Left kidney (tissue), 2 donors: ENCODE data around the gene CUL5. TPM values are rescaled to one million over a fixed set of nuclear protein-coding genes. Genes with fewer than 3 reads are reported as not detected.
"Not testable (repeated sequence)": the region's sequence is repeated elsewhere in the genome, so short reads cannot be mapped to it uniquely, and the experiment has no call there.

Experiments
- DNase-seq: peaks from one replicate; pipeline ENCODE4 v3.0.0-alpha.2; 2013
- polyA plus RNA-seq: library from polyadenylated mRNA; unstranded; fragments of 120-200 nt; gene quantifications from one replicate; pipeline ENCODE4 v1.2.1, GENCODE V29; 2013; ENCODE audit not compliant: insufficient read length

The CUL5 gene
- polyA plus RNA-seq, 1 donor: 49.2 TPM

- no peak for DNase-seq
These were observed 102.4 kb downstream of the CUL5 start for GRCh38 chr11:108111126-108111525.

GRCh38 chr11:108112057-108112456 is 103.4 kb downstream of the CUL5 start:
- DNase-seq: peak; percentile 14

- peak; percentile 29 for DNase-seq
These were observed 106.9 kb downstream of the CUL5 start for GRCh38 chr11:108115500-108116140.

GRCh38 chr11:108117746-108118371 is 109.2 kb downstream of the CUL5 start:
- DNase-seq: peak; percentile 18

GRCh38 chr11:108120936-108121273 is 112.2 kb downstream of the CUL5 start:
- DNase-seq: not testable (repeated sequence)

- DNase-seq: peak; percentile 92
These were observed 112.8 kb downstream of the CUL5 start, which contains the start of gene ACAT1 for GRCh38 chr11:108121274-108122155. ACAT1 (plus strand) TSS chr11:108121567; CDS start chr11:108121607, 40 bp downstream.

GRCh38 chr11:108122166-108122628 is 113.5 kb downstream of the CUL5 start:
- no peak for DNase-seq

- no peak for DNase-seq
These were observed 116.4 kb downstream of the CUL5 start for GRCh38 chr11:108125096-108125495.

GRCh38 chr11:108128772-108129171 is 120.1 kb downstream of the CUL5 start:
- no peak for DNase-seq

- no peak for DNase-seq
These were observed 123.3 kb downstream of the CUL5 start for GRCh38 chr11:108131993-108132392.

GRCh38 chr11:108132993-108133538 is 124.4 kb downstream of the CUL5 start:
- not testable (repeated sequence) for DNase-seq

- DNase-seq: no peak
These were observed 127.3 kb downstream of the CUL5 start for GRCh38 chr11:108135845-108136544.

GRCh38 chr11:108137212-108137611 is 128.5 kb downstream of the CUL5 start:
- DNase-seq: no peak

GRCh38 chr11:108142304-108142703 is 133.6 kb downstream of the CUL5 start:
- DNase-seq: no peak

GRCh38 chr11:108144615-108145014 is 135.9 kb downstream of the CUL5 start:
- no peak for DNase-seq

GRCh38 chr11:108147150-108147549 is 138.5 kb downstream of the CUL5 start:
- no peak for DNase-seq

- no peak for DNase-seq
These were observed 139.9 kb downstream of the CUL5 start for GRCh38 chr11:108148556-108148955.

GRCh38 chr11:108154591-108154990 is 145.9 kb downstream of the CUL5 start:
- DNase-seq: no peak
